ENCODE results near the gene OCA2.
"Not testable (repeated sequence)": the region's sequence is repeated elsewhere in the genome, so short reads cannot be mapped to it uniquely, and the experiment has no call there.

The OCA2 gene

GRCh38 chr15:28019594-28020309, 79.4 kb downstream of the OCA2 start:
- 72% methylated on average over 19 of the region's 19 CpGs for WGBS
- H3K36me3 ChIP-seq (ENCODE audit: insufficient read depth, low read length): no peaks in the 10 kb centered on the region
- H3K27me3 ChIP-seq (ENCODE audit: insufficient read depth, low read length): 0 out of 2 replicates have a peak, but pooled peaks cover 4% of the 10 kb centered on the region
- peaks cover 13% of the 10 kb centered on the region for H3K4me1 ChIP-seq (ENCODE audit: insufficient read depth, low read length)
- no peak overlapping the region for H3K4me3 ChIP-seq (ENCODE audit: low read length)
- no peaks in the 10 kb centered on the region for H3K9me3 ChIP-seq (ENCODE audit: insufficient read depth, low read depth, low read length)
- no peak overlapping the region for H3K9ac ChIP-seq (ENCODE audit: low read depth, low read length)
- 0 out of 2 replicates have a peak overlapping the region, but pooled peaks have one; percentile 10 for H3K27ac ChIP-seq (ENCODE audit: low read depth, low read length)

DNA sequence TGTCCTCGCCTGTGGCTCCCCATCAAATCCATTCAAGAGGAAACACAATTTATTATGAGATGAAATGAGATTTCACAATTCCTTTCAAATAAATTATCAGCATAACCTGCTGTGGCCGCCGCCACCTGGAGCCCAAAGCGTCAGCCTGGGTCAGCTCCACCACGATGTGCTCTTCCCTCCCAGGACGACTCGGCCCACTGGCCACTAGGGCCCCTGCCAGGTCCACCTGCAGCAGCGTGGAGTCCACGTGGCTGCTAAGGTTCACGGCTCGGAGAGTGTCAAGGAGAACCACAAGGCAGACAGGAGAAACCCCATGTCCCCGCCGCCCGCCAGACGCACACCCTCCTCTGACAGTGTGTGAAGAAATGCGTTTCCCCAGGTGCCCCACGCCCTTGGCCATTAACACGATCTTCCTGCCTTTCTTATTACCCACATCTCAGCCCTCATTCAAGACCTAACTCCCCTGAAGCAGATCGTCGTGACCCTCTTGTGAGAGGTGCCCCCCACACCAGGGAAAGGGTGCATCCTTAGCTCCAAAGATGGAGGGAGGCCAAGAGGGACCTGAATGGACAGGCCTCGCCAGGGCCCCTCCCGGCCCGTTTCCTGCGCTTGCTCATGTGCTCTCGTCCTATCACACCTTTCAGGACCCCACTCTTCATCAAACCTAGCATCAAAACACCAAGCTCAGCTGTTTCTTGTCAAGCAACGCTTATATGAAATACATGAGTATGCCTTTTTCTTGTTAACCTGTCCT, 80.6 kb downstream of the OCA2 start:
- Histone ChIP-seq H3K9ac (ENCODE audit: low read depth, low read length) (no peak overlapping the region), H3K36me3 (ENCODE audit: insufficient read depth, low read length) (no peaks in the 10 kb centered on the region), H3K4me3 (ENCODE audit: low read length) (no peak overlapping the region), H3K9me3 (ENCODE audit: insufficient read depth, low read depth, low read length) (no peaks in the 10 kb centered on the region), H3K27ac (ENCODE audit: low read depth, low read length) (no peak overlapping the region), H3K27me3 (ENCODE audit: insufficient read depth, low read length) (0 out of 2 replicates have a peak, but pooled peaks cover 4% of the 10 kb centered on the region), H3K4me1 (ENCODE audit: insufficient read depth, low read length) (peaks cover 13% of the 10 kb centered on the region)
- 94% methylated on average over 26 of the region's 26 CpGs for WGBS

GRCh38 chr15:28017423-28017924, 81.6 kb downstream of the OCA2 start:
- 0 out of 2 replicates have a peak, but pooled peaks cover 4% of the 10 kb centered on the region for H3K27me3 ChIP-seq (ENCODE audit: insufficient read depth, low read length)

DNA sequence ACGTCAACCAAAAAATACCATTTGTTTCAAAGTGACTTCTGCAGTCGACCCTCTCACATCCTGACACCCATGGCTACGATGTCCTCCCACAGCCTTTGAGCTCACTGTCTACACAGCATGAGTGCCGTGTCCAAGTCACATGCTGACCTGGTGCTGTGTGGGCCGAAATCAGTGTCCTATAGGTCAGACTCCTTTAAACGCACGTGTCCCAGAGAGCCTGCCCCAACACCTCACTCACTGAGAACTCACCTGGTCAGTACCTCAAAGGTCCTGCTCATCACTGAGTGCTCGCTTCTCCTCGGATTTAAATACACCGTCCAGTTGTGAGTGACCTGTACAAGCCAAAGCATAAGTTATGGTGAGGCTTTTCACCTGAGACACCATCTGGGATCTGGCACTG, 83.3 kb downstream of the OCA2 start:
- H3K27me3 ChIP-seq (ENCODE audit: insufficient read depth, low read length): 0 out of 2 replicates have a peak, but pooled peaks cover 4% of the 10 kb centered on the region
- no peaks in the 10 kb centered on the region for H3K9me3 ChIP-seq (ENCODE audit: insufficient read depth, low read depth, low read length)
- no peak overlapping the region for H3K9ac ChIP-seq (ENCODE audit: low read depth, low read length)
- H3K4me1 ChIP-seq (ENCODE audit: insufficient read depth, low read length): peaks cover 13% of the 10 kb centered on the region
- H3K27ac ChIP-seq (ENCODE audit: low read depth, low read length): no peak overlapping the region
- H3K36me3 ChIP-seq (ENCODE audit: insufficient read depth, low read length): no peaks in the 10 kb centered on the region
- H3K4me3 ChIP-seq (ENCODE audit: low read length): no peak overlapping the region
- 94% methylated on average over 10 of the region's 10 CpGs for WGBS

More at GRCh38 chr15:28017423-28017924, 81.6 kb downstream of the OCA2 start:
- no peaks in the 10 kb centered on the region for H3K36me3 ChIP-seq (ENCODE audit: insufficient read depth, low read length)
- no peaks in the 10 kb centered on the region for H3K9me3 ChIP-seq (ENCODE audit: insufficient read depth, low read depth, low read length)
- H3K4me3 ChIP-seq (ENCODE audit: low read length): no peak overlapping the region
- no peak overlapping the region for H3K9ac ChIP-seq (ENCODE audit: low read depth, low read length)
- no peak overlapping the region for H3K27ac ChIP-seq (ENCODE audit: low read depth, low read length)
- 94% methylated on average over 10 of the region's 10 CpGs for WGBS
- H3K4me1 ChIP-seq (ENCODE audit: insufficient read depth, low read length): peaks cover 13% of the 10 kb centered on the region

GRCh38 chr15:28014623-28015200, 84.4 kb downstream of the OCA2 start:
- H3K9ac ChIP-seq (ENCODE audit: low read depth, low read length): no peak overlapping the region
- no peaks in the 10 kb centered on the region for H3K36me3 ChIP-seq (ENCODE audit: insufficient read depth, low read length)
- no peak overlapping the region for H3K4me3 ChIP-seq (ENCODE audit: low read length)
- no peaks in the 10 kb centered on the region for H3K9me3 ChIP-seq (ENCODE audit: insufficient read depth, low read depth, low read length)
- H3K27ac ChIP-seq (ENCODE audit: low read depth, low read length): no peak overlapping the region
- H3K4me1 ChIP-seq (ENCODE audit: insufficient read depth, low read length): peaks cover 8% of the 10 kb centered on the region
- 0 out of 2 replicates have a peak, but pooled peaks cover 4% of the 10 kb centered on the region for H3K27me3 ChIP-seq (ENCODE audit: insufficient read depth, low read length)
- 96% methylated on average over 23 of the region's 23 CpGs for WGBS

DNA sequence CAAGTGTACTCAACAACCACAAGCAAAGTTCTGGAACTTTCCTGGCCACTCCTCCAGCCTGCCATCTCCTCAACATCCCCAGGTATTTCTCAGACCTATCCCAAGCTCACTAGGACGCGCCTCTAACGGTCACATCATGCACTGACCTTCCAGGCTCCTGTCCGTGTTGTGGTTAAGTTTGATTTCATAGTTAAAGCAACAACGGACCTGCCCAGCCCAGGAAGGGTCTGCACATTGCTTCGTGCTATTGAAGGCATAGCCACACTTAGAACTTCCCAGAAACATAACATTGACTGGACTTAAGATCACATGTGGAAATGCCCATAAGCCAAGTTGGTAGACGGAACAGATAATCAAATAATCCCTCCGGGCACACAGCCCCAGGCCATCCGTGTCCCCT, 85.1 kb downstream of the OCA2 start:
- H3K4me3 ChIP-seq (ENCODE audit: low read length): no peak overlapping the region
- H3K27ac ChIP-seq (ENCODE audit: low read depth, low read length): no peak overlapping the region
- WGBS: 93% methylated on average over 9 of the region's 9 CpGs

DNA sequence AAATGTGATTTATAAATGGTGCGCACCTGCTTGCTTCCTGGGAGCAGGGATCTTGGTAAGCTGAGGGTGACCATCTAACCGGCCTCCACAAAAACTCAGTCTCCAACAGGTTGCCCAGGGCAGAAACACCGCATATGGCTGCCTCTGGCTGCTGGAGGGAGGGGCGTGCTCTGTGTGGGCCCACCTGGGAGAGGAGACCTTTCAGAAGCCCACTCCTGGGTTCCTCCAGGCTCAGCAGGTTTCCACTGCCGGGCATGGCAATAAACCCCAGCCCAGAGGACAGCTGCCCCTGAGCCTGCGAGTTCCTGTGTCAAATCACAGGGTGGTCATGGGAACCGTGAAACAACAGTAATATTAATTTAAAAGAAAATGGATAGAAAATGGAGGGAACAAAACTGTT, 85.6 kb downstream of the OCA2 start:
- no peaks in the 10 kb centered on the region for H3K4me1 ChIP-seq (ENCODE audit: insufficient read depth, low read length)
- 0 out of 2 replicates have a peak, but pooled peaks cover 3% of the 10 kb centered on the region for H3K9me3 ChIP-seq (ENCODE audit: insufficient read depth, low read depth, low read length)
- no peaks in the 10 kb centered on the region for H3K36me3 ChIP-seq (ENCODE audit: insufficient read depth, low read length)
- H3K27ac ChIP-seq (ENCODE audit: low read depth, low read length): no peak overlapping the region
- no peak overlapping the region for H3K9ac ChIP-seq (ENCODE audit: low read depth, low read length)
- 91% methylated on average over 7 of the region's 7 CpGs for WGBS
- no peak overlapping the region for H3K4me3 ChIP-seq (ENCODE audit: low read length)
- no peaks in the 10 kb centered on the region for H3K27me3 ChIP-seq (ENCODE audit: insufficient read depth, low read length)

More for the DNA sequence above, 85.1 kb downstream of the OCA2 start:
- no peak overlapping the region for H3K9ac ChIP-seq (ENCODE audit: low read depth, low read length)
- peaks cover under 1% of the 10 kb centered on the region; the same call in 1 of the 2 replicates for H3K4me1 ChIP-seq (ENCODE audit: insufficient read depth, low read length)
- no peaks in the 10 kb centered on the region for H3K9me3 ChIP-seq (ENCODE audit: insufficient read depth, low read depth, low read length)
- 0 out of 2 replicates have a peak, but pooled peaks cover 3% of the 10 kb centered on the region for H3K27me3 ChIP-seq (ENCODE audit: insufficient read depth, low read length)
- no peaks in the 10 kb centered on the region for H3K36me3 ChIP-seq (ENCODE audit: insufficient read depth, low read length)

DNA sequence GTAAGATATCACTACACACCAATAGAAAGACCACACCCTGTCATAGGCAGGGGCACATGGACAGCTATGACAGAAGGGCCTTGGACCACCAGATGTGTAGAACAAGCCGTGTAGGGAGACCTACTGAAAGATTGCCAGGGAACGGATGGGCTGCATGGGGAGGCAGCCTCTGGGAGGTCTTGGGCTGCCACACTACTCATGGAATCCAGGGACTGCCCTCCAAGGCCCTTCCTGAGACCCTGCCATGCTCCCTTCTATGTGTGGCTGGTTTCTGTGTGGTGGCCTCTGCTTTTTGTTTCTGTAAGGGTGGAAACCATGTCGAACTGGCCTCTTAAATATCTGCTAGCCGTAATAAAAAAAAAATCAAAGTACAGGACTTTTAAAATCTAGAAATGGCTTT, 86.9 kb downstream of the OCA2 start:
- H3K27me3 ChIP-seq (ENCODE audit: insufficient read depth, low read length): no peaks in the 10 kb centered on the region
- no peak overlapping the region for H3K4me3 ChIP-seq (ENCODE audit: low read length)
- H3K36me3 ChIP-seq (ENCODE audit: insufficient read depth, low read length): no peaks in the 10 kb centered on the region
- H3K4me1 ChIP-seq (ENCODE audit: insufficient read depth, low read length): no peaks in the 10 kb centered on the region
- H3K9ac ChIP-seq (ENCODE audit: low read depth, low read length): no peak overlapping the region
- WGBS: 97% methylated on average over 4 of the region's 4 CpGs
- H3K9me3 ChIP-seq (ENCODE audit: insufficient read depth, low read depth, low read length): 0 out of 2 replicates have a peak, but pooled peaks cover 3% of the 10 kb centered on the region
- H3K27ac ChIP-seq (ENCODE audit: low read depth, low read length): no peak overlapping the region

DNA sequence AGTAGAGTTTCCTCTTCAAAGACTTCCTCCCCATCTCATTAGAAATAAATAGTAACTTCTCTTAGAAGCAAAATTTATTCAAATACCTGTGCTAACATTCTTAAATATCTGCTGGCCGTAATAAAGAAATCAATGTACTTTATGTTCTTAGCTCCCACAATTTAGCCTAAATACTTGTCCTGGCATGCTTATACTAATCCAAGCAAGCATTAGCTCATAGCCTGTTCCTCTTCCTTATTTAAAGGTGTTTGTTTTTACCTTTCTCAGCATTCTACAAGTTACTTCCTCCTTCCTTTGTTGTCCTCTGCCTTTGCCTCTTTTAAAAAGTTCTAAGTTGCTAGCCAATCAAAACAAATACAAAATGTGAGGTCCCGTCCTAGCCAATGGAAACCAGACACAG, 90.9 kb downstream of the OCA2 start:
- WGBS: 97% methylated on average over 2 of the region's 2 CpGs
- H3K9me3 ChIP-seq (ENCODE audit: insufficient read depth, low read depth, low read length): not testable (repeated sequence)

DNA sequence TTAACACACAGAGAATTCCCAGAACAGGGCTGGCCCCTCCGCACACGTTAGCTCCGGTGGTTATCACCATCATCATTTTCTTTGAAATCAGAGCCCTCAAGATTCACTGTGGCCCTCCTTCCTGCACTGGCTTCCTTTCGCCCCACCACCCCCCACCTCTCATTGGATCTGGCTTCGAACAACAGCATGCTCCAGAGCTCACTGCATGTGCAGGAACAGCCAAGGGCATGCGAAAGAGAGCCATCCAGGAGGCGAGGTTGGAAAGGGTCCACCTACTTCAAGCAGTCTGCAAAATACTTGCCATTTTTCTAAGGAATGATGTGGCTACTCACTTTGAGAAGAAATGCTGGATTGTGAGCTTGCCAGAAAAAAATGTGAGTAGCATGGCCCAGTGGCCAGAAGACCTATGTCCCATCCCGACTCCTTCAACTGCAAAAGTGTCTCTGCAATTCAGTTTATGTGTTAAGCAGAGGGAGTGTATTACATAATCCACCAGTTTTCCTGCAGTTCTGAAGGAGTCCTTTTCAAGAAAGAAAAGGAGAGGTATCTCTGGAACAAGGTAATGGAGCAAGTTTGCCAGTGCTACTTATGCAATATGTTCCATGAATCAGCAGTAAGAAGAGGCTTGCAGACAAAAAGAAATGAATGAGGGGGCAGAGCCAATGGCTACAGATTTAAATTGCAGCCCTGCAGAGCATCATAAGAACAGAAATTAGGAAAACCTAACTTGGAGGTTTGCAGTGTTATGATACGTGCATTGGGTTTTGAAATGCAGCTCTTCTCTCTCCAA, 92.8 kb downstream of the OCA2 start:
- H3K27ac ChIP-seq (ENCODE audit: low read depth, low read length): no peak overlapping the region
- no peaks in the 10 kb centered on the region for H3K27me3 ChIP-seq (ENCODE audit: insufficient read depth, low read length)
- H3K36me3 ChIP-seq (ENCODE audit: insufficient read depth, low read length): no peaks in the 10 kb centered on the region
- H3K4me1 ChIP-seq (ENCODE audit: insufficient read depth, low read length): no peaks in the 10 kb centered on the region
- no peak overlapping the region for H3K9ac ChIP-seq (ENCODE audit: low read depth, low read length)
- no peak overlapping the region for H3K4me3 ChIP-seq (ENCODE audit: low read length)
- 93% methylated on average over 8 of the region's 9 CpGs for WGBS
- 0 out of 2 replicates have a peak, but pooled peaks cover 3% of the 10 kb centered on the region for H3K9me3 ChIP-seq (ENCODE audit: insufficient read depth, low read depth, low read length)

More for the DNA sequence above, 90.9 kb downstream of the OCA2 start:
- H3K36me3 ChIP-seq (ENCODE audit: insufficient read depth, low read length); H3K4me1 ChIP-seq (ENCODE audit: insufficient read depth, low read length); H3K4me3 ChIP-seq (ENCODE audit: low read length); H3K9ac ChIP-seq (ENCODE audit: low read depth, low read length); H3K27ac ChIP-seq (ENCODE audit: low read depth, low read length); H3K27me3 ChIP-seq (ENCODE audit: insufficient read depth, low read length): not testable (repeated sequence)

Data from HUES64 (cell line).